Fibroblast of skin of left quadriceps (primary cell): ENCODE results near the gene HMGA1.

Experiments
- DNase-seq, 2 experiments: peaks; one replicate each; pipeline ENCODE4 v3.0.0-alpha.2; 2013; ENCODE audit warnings: low read depth in 2 of 2

The HMGA1 gene

GRCh38 chr6:34289137-34289536, 52.5 kb downstream of the HMGA1 start:
- no peak for DNase-seq

- DNase-seq, result no peak
Measured at GRCh38 chr6:34292954-34293353, 56.3 kb downstream of the HMGA1 start.

DNA sequence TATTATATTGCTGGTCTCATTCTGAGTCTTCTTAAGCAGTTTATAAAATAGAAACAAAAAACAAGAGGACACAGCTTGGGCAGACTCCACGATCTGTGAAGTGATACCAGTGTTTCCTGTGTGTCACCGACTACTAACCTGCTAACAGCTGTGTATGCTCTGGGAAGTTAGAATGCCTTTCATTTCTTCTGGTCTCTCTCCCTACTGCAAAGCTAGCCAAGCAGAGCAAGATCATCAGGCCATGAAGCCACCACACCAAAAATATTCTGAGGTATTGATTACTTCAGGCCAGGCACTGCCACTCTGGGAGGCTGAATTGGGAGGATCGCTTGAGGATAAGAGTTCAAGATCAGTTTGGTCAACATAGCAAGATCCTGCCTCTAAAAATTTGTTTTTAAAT, 59.0 kb downstream of the HMGA1 start:
- no peak for DNase-seq
